Measurements from ENCODE around the gene ASF1B. TPM values are rescaled to one million over a fixed set of nuclear protein-coding genes. Genes with fewer than 3 reads are reported as not detected.

ASF1B gene
- total RNA-seq, 4 donors from 2014 or later, result 3.2 to 25.6 (median 14.2) TPM

GRCh38 chr19:14115756-14116155, 20.6 kb downstream of the ASF1B start:
- 73 to 77% methylated on average over 4 to 5 of the region's 5 CpGs for WGBS, 2 donors
- Histone ChIP-seq H3K4me1 (peaks cover 35 to 85% (median 56%) of the 10 kb centered on the region in 3 donors), H3K27me3 (no peaks in the 10 kb centered on the region), H3K36me3 (no peaks in the 10 kb centered on the region), H3K27ac (peak overlapping the region in 3 of 4 donors; percentile 86 to 100 (median 95)), H3K4me3 (peak overlapping the region in 1 of 4 donors; percentile 97), H3K9me3 (no peaks in the 10 kb centered on the region)
- TF ChIP-seq POLR2A (IDR thresholded peaks at IDR 0.05), result no peak
- TF ChIP-seq CTCF (IDR thresholded peaks at IDR 0.05), result no peak
- DNase-seq, result no peak
- intact Hi-C loops (cut with DNase I), result no loop called here

- intact Hi-C loops (cut with DNase I), result no loop called here
- Histone ChIP-seq H3K4me3 (no peak overlapping the region), H3K4me1 (peaks cover 35 to 84% (median 52%) of the 10 kb centered on the region in 3 donors), H3K27ac (peak overlapping the region in 3 of 4 donors; percentile 85 to 95 (median 86)), H3K36me3 (no peaks in the 10 kb centered on the region), H3K27me3 (no peaks in the 10 kb centered on the region), H3K9me3 (no peaks in the 10 kb centered on the region)
- no peak for DNase-seq
- 22 to 45% methylated on average over 6 to 9 of the region's 9 CpGs for WGBS, 2 donors
- no peak for TF ChIP-seq POLR2A (IDR thresholded peaks at IDR 0.05)
- TF ChIP-seq CTCF (IDR thresholded peaks at IDR 0.05), result peak in 5 of 6 experiments; percentile 18 to 56 (median 46)
Observed at GRCh38 chr19:14114854-14115253, 21.5 kb downstream of the ASF1B start.

- 86 to 89% methylated on average over 5 to 6 of the region's 7 CpGs for WGBS, 2 donors
- no peaks in the 10 kb centered on the region for H3K36me3 ChIP-seq
- intact Hi-C loops (cut with DNase I), result no loop called here
- TF ChIP-seq POLR2A (IDR thresholded peaks at IDR 0.05), result no peak
- TF ChIP-seq CTCF (IDR thresholded peaks at IDR 0.05), result no peak
- no peak overlapping the region for H3K4me3 ChIP-seq
- H3K27me3 ChIP-seq, result no peaks in the 10 kb centered on the region
- DNase-seq, result no peak
- H3K9me3 ChIP-seq, result no peaks in the 10 kb centered on the region
- H3K4me1 ChIP-seq, result peaks cover 35 to 80% (median 48%) of the 10 kb centered on the region in 3 donors
- H3K27ac ChIP-seq, result peak overlapping the region; percentile 73 to 95 (median 86)
Observed at GRCh38 chr19:14114439-14114838, 21.9 kb downstream of the ASF1B start.

GRCh38 chr19:14113762-14114414, 22.5 kb downstream of the ASF1B start:
- peak in 1 of 6 experiments; percentile 30 for TF ChIP-seq CTCF (IDR thresholded peaks at IDR 0.05)
- no peak for TF ChIP-seq POLR2A (IDR thresholded peaks at IDR 0.05)
- intact Hi-C loops (cut with DNase I), result no loop called here
- no peak for DNase-seq
- WGBS, 2 donors, result 89 to 100% methylated on average over 6 to 10 of the region's 18 CpGs
- H3K9me3 ChIP-seq, result no peaks in the 10 kb centered on the region
- H3K4me1 ChIP-seq, result peaks cover 33 to 74% (median 42%) of the 10 kb centered on the region in 3 donors
- no peak overlapping the region for H3K4me3 ChIP-seq
- no peaks in the 10 kb centered on the region for H3K27me3 ChIP-seq
- peak overlapping the region; percentile 73 to 95 (median 86) for H3K27ac ChIP-seq
- H3K36me3 ChIP-seq, result no peaks in the 10 kb centered on the region

DNA sequence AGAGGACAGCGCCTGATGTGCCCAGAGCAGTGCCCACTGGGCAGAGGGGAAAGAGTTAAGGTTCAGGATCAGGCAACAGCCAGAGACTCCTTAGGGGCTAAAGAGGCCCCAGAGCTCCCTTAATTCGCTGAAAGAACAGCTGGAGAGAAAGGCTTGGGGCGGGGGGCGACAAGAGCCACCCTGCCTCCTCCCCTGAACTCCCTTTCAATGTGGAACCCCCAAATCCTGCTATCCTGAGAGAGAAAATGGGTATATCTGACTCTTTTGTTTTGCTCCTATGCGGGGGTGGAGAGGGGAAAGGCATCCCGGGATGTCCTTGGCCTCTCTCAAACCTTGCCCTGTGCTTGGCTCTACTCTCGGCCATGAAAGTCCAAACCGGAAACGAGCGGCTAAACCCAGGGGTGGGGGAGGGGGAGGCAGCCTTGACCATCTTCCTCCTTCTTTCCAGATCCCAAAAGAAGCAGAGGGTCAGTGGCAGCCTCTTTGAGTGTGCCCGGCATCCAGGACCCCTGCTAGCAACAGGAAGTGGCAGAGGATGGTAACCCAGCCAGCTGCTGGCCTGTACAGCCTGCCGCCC, 23.5 kb downstream of the ASF1B start:
- 36 to 50% methylated on average over 6 to 8 of the region's 12 CpGs for WGBS, 2 donors
- no peak for DNase-seq
- intact Hi-C loops (cut with DNase I), result no loop called here
- no peaks in the 10 kb centered on the region for H3K9me3 ChIP-seq
- H3K4me3 ChIP-seq, result peak overlapping the region in 3 of 4 donors; percentile 7 to 42 (median 15)
- H3K36me3 ChIP-seq, result no peaks in the 10 kb centered on the region
- peak overlapping the region; percentile 73 to 95 (median 86) for H3K27ac ChIP-seq
- TF ChIP-seq CTCF (IDR thresholded peaks at IDR 0.05) (no peak), POLR2A (IDR thresholded peaks at IDR 0.05) (no peak)
- H3K4me1 ChIP-seq, result peaks cover 26 to 74% (median 45%) of the 10 kb centered on the region in 3 donors
- H3K27me3 ChIP-seq, result no peaks in the 10 kb centered on the region
